GM19193 (cell line): ENCODE data around the gene IFIT2.

Experiments used
- POLR2A ChIP-seq: IDR thresholded peaks from 4 replicates; pipeline ENCODE4 v1.6.1; 2011; ENCODE audit not compliant: insufficient read depth, insufficient read length; ENCODE audit errors: extremely low read depth

The IFIT2 gene

GRCh38 chr10:89301232-89301631, 614 bp upstream of the IFIT2 start:
- no peak for TF ChIP-seq POLR2A

GRCh38 chr10:89302625-89303024, 779 bp downstream of the IFIT2 start:
- TF ChIP-seq POLR2A: no peak

GRCh38 chr10:89303161-89303560, 1.3 kb downstream of the IFIT2 start:
- TF ChIP-seq POLR2A: no peak

- TF ChIP-seq POLR2A: no peak
These were observed 2.2 kb downstream of the IFIT2 start for GRCh38 chr10:89304026-89304425.

GRCh38 chr10:89304446-89304845, 2.6 kb downstream of the IFIT2 start:
- TF ChIP-seq POLR2A: no peak

- no peak for TF ChIP-seq POLR2A
These were observed 3.1 kb downstream of the IFIT2 start for GRCh38 chr10:89304925-89305324.

- TF ChIP-seq POLR2A: no peak
These were observed 4.1 kb downstream of the IFIT2 start for GRCh38 chr10:89305766-89306433.

- TF ChIP-seq POLR2A: no peak
These were observed 4.8 kb downstream of the IFIT2 start for GRCh38 chr10:89306434-89307268.

GRCh38 chr10:89307269-89307577, 5.4 kb downstream of the IFIT2 start:
- no peak for TF ChIP-seq POLR2A

- TF ChIP-seq POLR2A: no peak
These were observed 6.4 kb downstream of the IFIT2 start for GRCh38 chr10:89308266-89308665.

GRCh38 chr10:89308736-89309135, 6.9 kb downstream of the IFIT2 start:
- no peak for TF ChIP-seq POLR2A

GRCh38 chr10:89309156-89310055, 7.6 kb downstream of the IFIT2 start:
- no peak for TF ChIP-seq POLR2A

GRCh38 chr10:89310056-89310893, 8.4 kb downstream of the IFIT2 start:
- TF ChIP-seq POLR2A: no peak

- no peak for TF ChIP-seq POLR2A
These were observed 11.1 kb downstream of the IFIT2 start for GRCh38 chr10:89312973-89313372.

GRCh38 chr10:89314676-89315075, 12.8 kb downstream of the IFIT2 start:
- TF ChIP-seq POLR2A: no peak

GRCh38 chr10:89327803-89328441, 26.1 kb downstream of the IFIT2 start, which contains the start of gene IFIT3:
TSS of gene IFIT3 (plus strand) at chr10:89327997. CDS start at chr10:89328074, 77 bp downstream.
- peak; percentile 55 for TF ChIP-seq POLR2A
